Epithelial cell of esophagus (primary cell): Measurements from ENCODE around the gene UPF2.

ENCODE experiments used
- DNase-seq: peaks from one replicate; pipeline ENCODE4 v3.0.0; 2010; ENCODE audit warnings: low read depth
- H3K4me3 ChIP-seq: 2 replicates; pipeline ENCODE4 v1.5.1; 2011; ENCODE audit warnings: mild to moderate bottlenecking, low read length, control low read depth
- CTCF ChIP-seq: IDR thresholded peaks from 2 replicates; pipeline ENCODE4 v1.5.1; 2011; ENCODE audit warnings: low read depth, mild to moderate bottlenecking, low read length, control low read depth, inconsistent platforms; ENCODE audit not compliant: insufficient read depth; ENCODE audit errors: missing control alignments

The UPF2 gene

GRCh38 chr10:11962176-11962575 lies 80.4 kb downstream of the UPF2 start:
- no peak for DNase-seq
- no peak overlapping the region for H3K4me3 ChIP-seq
- TF ChIP-seq CTCF, result no peak

- DNase-seq, result no peak
- TF ChIP-seq CTCF, result no peak
- H3K4me3 ChIP-seq, result no peak overlapping the region
These were observed 80.8 kb downstream of the UPF2 start for GRCh38 chr10:11961771-11962170.

DNA sequence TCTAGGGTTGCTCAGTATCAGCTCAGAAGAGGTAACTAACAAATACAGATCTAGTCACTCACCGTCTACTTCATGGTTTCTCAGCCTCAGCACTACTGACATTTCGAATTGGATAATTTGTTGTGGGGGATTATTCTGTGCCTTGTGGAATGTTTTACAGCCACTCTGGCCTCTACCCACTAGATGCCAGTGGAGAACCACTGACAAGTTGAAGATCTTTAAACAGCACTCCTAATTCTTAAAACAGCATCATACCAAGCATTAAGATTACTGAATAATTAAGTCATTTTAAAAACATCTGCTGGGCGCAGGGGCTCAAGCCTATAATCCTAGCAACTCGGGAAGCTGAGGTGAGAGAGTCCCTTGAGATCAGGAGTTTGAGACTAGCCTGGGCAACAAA lies 82.6 kb downstream of the UPF2 start:
- no peak for TF ChIP-seq CTCF
- no peak overlapping the region for H3K4me3 ChIP-seq
- DNase-seq, result no peak

DNA sequence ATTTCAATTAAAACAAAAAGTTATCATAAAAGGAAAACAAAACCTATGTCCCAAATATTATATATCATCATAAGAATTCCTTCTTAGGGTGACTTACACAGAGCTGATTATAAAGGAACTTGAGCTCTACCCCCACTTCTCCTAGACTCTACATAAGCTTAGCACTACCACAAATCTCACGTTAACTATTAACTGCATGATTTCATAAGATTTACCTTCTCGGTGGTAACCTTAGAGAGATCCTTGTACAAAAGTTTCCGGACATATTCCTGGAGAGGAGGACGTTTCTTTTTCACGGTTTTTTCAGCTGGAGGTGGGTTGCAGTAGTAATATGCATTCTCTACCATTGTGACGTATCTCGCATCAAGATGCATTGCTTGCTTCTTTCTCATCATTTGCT lies 83.7 kb downstream of the UPF2 start:
- DNase-seq, result no peak
- no peak overlapping the region for H3K4me3 ChIP-seq
- TF ChIP-seq CTCF, result no peak

- H3K4me3 ChIP-seq, result no peak overlapping the region
- no peak for DNase-seq
- no peak for TF ChIP-seq CTCF
These were observed 90.9 kb downstream of the UPF2 start for GRCh38 chr10:11951695-11952094.

DNA sequence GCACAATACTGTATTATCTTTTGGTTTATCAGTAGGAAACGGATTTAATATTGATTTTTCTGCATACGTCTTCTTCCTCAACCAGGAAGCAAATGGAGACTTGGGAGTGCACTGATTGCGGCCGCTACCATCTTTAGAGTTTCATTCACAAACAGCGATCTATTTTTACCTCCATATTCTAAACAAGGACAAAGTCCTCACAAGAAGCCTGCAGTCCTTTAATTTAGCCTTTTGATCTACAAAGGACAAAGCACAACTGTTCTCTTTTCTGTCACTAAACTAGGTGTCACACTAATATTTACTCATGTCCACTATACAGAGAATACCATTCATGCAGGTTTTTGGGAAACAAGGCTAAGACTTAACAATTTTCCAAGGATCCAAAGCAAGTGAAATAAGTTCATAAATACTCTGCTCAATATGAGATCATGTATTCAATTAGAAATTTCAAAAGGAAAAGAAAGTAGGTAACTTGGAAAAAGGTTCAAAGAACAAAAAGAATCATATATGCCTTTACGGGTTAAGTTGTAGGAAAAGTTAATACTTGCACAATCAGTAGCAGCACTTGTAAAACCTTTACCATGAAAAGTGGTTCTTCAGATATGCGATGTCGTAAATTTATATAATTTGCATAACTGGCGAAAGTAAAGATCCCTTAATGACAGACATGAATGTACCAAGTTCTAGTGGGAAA lies 92.1 kb downstream of the UPF2 start:
- DNase-seq, result no peak
- TF ChIP-seq CTCF, result no peak
- no peak overlapping the region for H3K4me3 ChIP-seq

- no peak for TF ChIP-seq CTCF
- no peak overlapping the region for H3K4me3 ChIP-seq
- DNase-seq, result no peak
These were observed 93.5 kb downstream of the UPF2 start for GRCh38 chr10:11949152-11949551.
